IMR-90 (cell line): ENCODE measurements around the gene SCD. TPM values are rescaled to one million over a fixed set of nuclear protein-coding genes. Genes with fewer than 3 reads are reported as not detected.

Source experiments
- ATAC-seq: fragments of 200-7000 bp; cut with Tn5 transposase; 2 replicates; pipeline ENCODE4 v1.9.1; 2020; ENCODE audit warnings: low read depth, mild to moderate bottlenecking, moderate library complexity
- BruUV-seq: library from RNA; stranded (reverse); fragments of 400-500 nt; replicated peaks from 2 replicates; lab custom pipeline; 2021; lab: Mats Ljungman, UMichigan
- CTCF ChIA-PET: fragments of 300-600 bp; formaldehyde crosslinking; extraction: SDS; loops from one replicate; lab custom pipeline; 2021; ENCODE audit warnings: antibody characterized with exemption; lab: Yijun Ruan, JAX
- POLR2A ChIA-PET: fragments of 300-600 bp; sonication (Branson Sonifier 250); formaldehyde crosslinking; loops from one replicate; lab custom pipeline; 2022; ENCODE audit warnings: antibody characterized with exemption; ENCODE audit not compliant: unreplicated experiment; lab: Charles Lee
- DNase-seq: peaks from one replicate; pipeline ENCODE4 v3.0.0; 2013
- H2AFZ ChIP-seq: replicated peaks from 2 replicates; pipeline ENCODE3; 2013; ENCODE audit warnings: low read length, mild to moderate bottlenecking; ENCODE audit not compliant: poor library complexity
- H2AK5ac ChIP-seq: 2 replicates; pipeline ENCODE4 v1.6.1; 2013; ENCODE audit warnings: low read depth, low read length, inconsistent platforms
- H2AK9ac ChIP-seq: replicated peaks from 2 replicates; pipeline ENCODE3; 2013; ENCODE audit warnings: mild to moderate bottlenecking, low read depth, low read length, moderate library complexity; ENCODE audit not compliant: poor library complexity
- H2BK120ac ChIP-seq: 2 replicates; pipeline ENCODE4 v1.6.1; 2013; ENCODE audit warnings: low read depth, low read length, inconsistent platforms
- H2BK15ac ChIP-seq: 3 replicates; pipeline ENCODE4 v1.6.1; 2013; ENCODE audit warnings: low read depth, low read length, inconsistent platforms
- H2BK20ac ChIP-seq: 2 replicates; pipeline ENCODE4 v1.6.1; 2013; ENCODE audit warnings: low read depth, mild to moderate bottlenecking, inconsistent platforms, low read length, moderate library complexity
- H2BK5ac ChIP-seq: 2 replicates; pipeline ENCODE4 v1.6.1; 2013; ENCODE audit warnings: mild to moderate bottlenecking, low read depth, low read length, inconsistent platforms; ENCODE audit not compliant: poor library complexity, severe bottlenecking
- H3K14ac ChIP-seq: replicated peaks from 2 replicates; pipeline ENCODE4 v1.6.1; 2013; ENCODE audit warnings: low read depth, low read length, inconsistent platforms
- H3K18ac ChIP-seq: 2 replicates; pipeline ENCODE4 v1.6.1; 2013; ENCODE audit warnings: low read depth, low read length, control low read depth
- H3K23ac ChIP-seq: 2 replicates; pipeline ENCODE4 v1.6.1; 2013; ENCODE audit warnings: low read depth, low read length, inconsistent platforms
- H3K27ac ChIP-seq: 2 replicates; pipeline ENCODE4 v1.5.1; 2013; ENCODE audit warnings: mild to moderate bottlenecking, control low read depth, low read length; ENCODE audit not compliant: insufficient read depth
- H3K27me3 ChIP-seq: 2 replicates; pipeline ENCODE4 v1.6.1; 2013; ENCODE audit warnings: low read length; ENCODE audit not compliant: control insufficient read depth, insufficient read depth
- H3K36me3 ChIP-seq: 2 replicates; pipeline ENCODE4 v1.6.1; 2013; ENCODE audit warnings: low read length, mixed read lengths; ENCODE audit not compliant: control insufficient read depth, insufficient read depth
- H3K4ac ChIP-seq: 2 replicates; pipeline ENCODE4 v1.6.1; 2013; ENCODE audit warnings: low read depth, low read length, inconsistent platforms
- H3K4me1 ChIP-seq: 2 replicates; pipeline ENCODE4 v1.6.1; 2013; ENCODE audit warnings: low read length, mixed read lengths; ENCODE audit not compliant: control insufficient read depth, insufficient read depth
- H3K4me2 ChIP-seq: 2 replicates; pipeline ENCODE4 v1.6.1; 2013; ENCODE audit warnings: low read depth, mild to moderate bottlenecking, control low read depth, low read length, moderate library complexity
- H3K4me3 ChIP-seq: 2 replicates; pipeline ENCODE4 v1.5.1; 2013; ENCODE audit warnings: low read depth, mild to moderate bottlenecking, control low read depth, low read length, moderate library complexity; ENCODE audit not compliant: insufficient read depth
- H3K56ac ChIP-seq: 2 replicates; pipeline ENCODE4 v1.6.1; 2013; ENCODE audit warnings: low read length, inconsistent platforms; ENCODE audit not compliant: insufficient read depth; ENCODE audit errors: extremely low read depth
- H3K79me1 ChIP-seq, 2 experiments: 2 replicates each; pipeline ENCODE4 v1.6.1; 2013; ENCODE audit warnings: low read length in 2 of 2, inconsistent platforms in 1 of 2, low read depth in 1 of 2
- H3K9ac ChIP-seq: 2 replicates; pipeline ENCODE4 v1.6.1; 2013; ENCODE audit warnings: low read depth, low read length, control low read depth
- H3K9me1 ChIP-seq: 2 replicates; pipeline ENCODE4 v1.6.1; 2013; ENCODE audit warnings: low read length, inconsistent platforms; ENCODE audit not compliant: insufficient read depth
- H3K9me3 ChIP-seq: 2 replicates; pipeline ENCODE4 v1.6.1; 2013; ENCODE audit warnings: low read length; ENCODE audit not compliant: control insufficient read depth, insufficient read depth
- H4K20me1 ChIP-seq: 2 replicates; pipeline ENCODE4 v1.6.1; 2013; ENCODE audit warnings: low read length, inconsistent platforms; ENCODE audit not compliant: insufficient read depth
- H4K5ac ChIP-seq: 2 replicates; pipeline ENCODE4 v1.6.1; 2013; ENCODE audit warnings: mild to moderate bottlenecking, low read depth, low read length, control low read depth
- H4K8ac ChIP-seq, 2 experiments: 2 replicates each; pipeline ENCODE4 v1.6.1; 2013; ENCODE audit warnings: low read depth in 2 of 2, low read length in 2 of 2, control low read depth in 1 of 2, inconsistent platforms in 1 of 2
- H4K91ac ChIP-seq: 2 replicates; pipeline ENCODE4 v1.6.1; 2013; ENCODE audit warnings: low read depth, low read length, inconsistent platforms; ENCODE audit not compliant: insufficient read depth
- CEBPB ChIP-seq: IDR thresholded peaks from 2 replicates; pipeline ENCODE4 v1.6.1; 2012; ENCODE audit warnings: low read depth, low read length, improper control_type of control experiment
- FOS ChIP-seq: fragments of 150-350 bp; IDR thresholded peaks from 2 replicates; pipeline ENCODE4 v1.6.1; 2016; ENCODE audit warnings: low read depth, low read length
- MXI1 ChIP-seq: IDR thresholded peaks from 2 replicates; pipeline ENCODE4 v1.6.1; 2012; ENCODE audit warnings: low read depth, mild to moderate bottlenecking, low read length, moderate library complexity, borderline replicate concordance
- POLR2A ChIP-seq: IDR thresholded peaks from 2 replicates; pipeline ENCODE4 v1.6.1; 2012; ENCODE audit warnings: mild to moderate bottlenecking, low read depth, low read length
- RAD21 ChIP-seq: IDR thresholded peaks from 2 replicates; pipeline ENCODE4 v1.6.1; 2012; ENCODE audit warnings: low read length, improper control_type of control experiment
- RCOR1 ChIP-seq: IDR thresholded peaks from 2 replicates; pipeline ENCODE4 v1.6.1; 2012; ENCODE audit warnings: mild to moderate bottlenecking, low read length, improper control_type of control experiment; ENCODE audit not compliant: insufficient replicate concordance
- RFX5 ChIP-seq: IDR thresholded peaks from 2 replicates; pipeline ENCODE4 v1.8.0; 2012; ENCODE audit warnings: low read depth, mild to moderate bottlenecking, low read length, moderate library complexity
- USF2 ChIP-seq: fragments of 150-350 bp; IDR thresholded peaks from 2 replicates; pipeline ENCODE4 v1.6.1; 2017; ENCODE audit warnings: mild to moderate bottlenecking, antibody characterized with exemption, low read length, low read depth
- WGBS, 2 experiments: methylation state at CpG; one replicate each; pipeline versions ENCODE4 v1.1.5 to v1.1.7; 2013; ENCODE audit warnings: missing lambda C conversion rate in 2 of 2; ENCODE audit not compliant: insufficient read length in 1 of 2; ENCODE audit errors: extremely low coverage in 2 of 2; 5-methylcytosine and 5-hydroxymethylcytosine counted together
- dilution Hi-C: fragments of 300-500 bp; cut with HindIII; formaldehyde crosslinking; loops from one replicate; pipeline ENCODE4 v1.14.3; 2018; ENCODE audit warnings: low sequenced_read_pairs; ENCODE audit not compliant: unreplicated experiment
- in situ Hi-C: fragments of 300-500 bp; cut with MboI; formaldehyde crosslinking; loops from 3 replicates; pipeline ENCODE4 v1.14.3; 2019; ENCODE audit warnings: low sequenced_read_pairs, inconsistent platforms, mixed read lengths
- intact Hi-C: fragments of 100-400 bp; cut with micrococcal nuclease; formaldehyde crosslinking; loops from 2 replicates; pipeline ENCODE4 v1.10.0; 2022
- polyA plus RNA-seq, 3 experiments: library from polyadenylated mRNA; depleted of rRNA; stranded (reverse); fragments of >200 nt; gene quantifications; 2 replicates each; pipeline ENCODE4 v1.2.3, GENCODE V29; 2012; ENCODE audit warnings: low replicate concordance in 1 of 3
- total RNA-seq: library from RNA; depleted of rRNA; stranded (reverse); fragments of >200 nt; gene quantifications from 2 replicates; pipeline ENCODE4 v1.2.3, GENCODE V29; 2012

SCD gene
- total and polyA plus RNA-seq, 2 of the 4 experiments (the other 2 are of a cell fraction) = 50.7 to 65.1 TPM

GRCh38 chr10:100340948-100341847, 5.8 kb upstream of the SCD start:
- Histone ChIP-seq H4K20me1 (no peaks in the 10 kb centered on the region; the same call in 1 of the 2 replicates), H2AK9ac (peak overlapping the region; percentile 15), H3K14ac (no peak overlapping the region), H3K4me1 (peaks cover 14% of the 10 kb centered on the region), H2BK20ac (no peak overlapping the region), H3K9ac (no peak overlapping the region), H3K27me3 (peaks cover 7% of the 10 kb centered on the region), H3K36me3 (no peaks in the 10 kb centered on the region), H3K4me2 (no peak overlapping the region), H4K91ac (no peak overlapping the region), H2BK15ac (peak overlapping the region; percentile 21; the same call in 1 of the 3 replicates), H2AK5ac (no peak overlapping the region; the same call in 1 of the 2 replicates), H2BK5ac (no peak overlapping the region), H3K18ac (no peak overlapping the region), H3K9me3 (no peaks in the 10 kb centered on the region), H3K9me1 (peaks cover 5% of the 10 kb centered on the region), H3K4ac (peak overlapping the region; percentile 60), H3K27ac (no peak overlapping the region), H2AFZ (peak overlapping the region; percentile 72), H3K56ac (no peak overlapping the region), H4K5ac (no peak overlapping the region), H3K79me1 (no peaks in the 10 kb centered on the region), H2BK120ac (no peak overlapping the region), H3K4me3 (no peak overlapping the region), H4K8ac (no peak overlapping the region), H3K23ac (0 out of 2 replicates have a peak overlapping the region, but pooled peaks have one; percentile 6)
- TF ChIP-seq FOS = no peak
- no peak for TF ChIP-seq RAD21
- TF ChIP-seq CEBPB = no peak
- no peak for TF ChIP-seq MXI1
- no peak for TF ChIP-seq POLR2A
- TF ChIP-seq RCOR1 = no peak
- TF ChIP-seq RFX5 = no peak
- no peak for TF ChIP-seq USF2
- ChIA-PET CTCF (interaction anchor here (0.6 to 2.3 kb wide), 8 partner anchors 30 to 177 kb away, joined by 3 to 19 read pairs (median 4); no protein-coding TSS in a partner anchor), POLR2A (no interaction called here)
- ATAC-seq (peak; percentile 11; the same call in 1 of the 2 replicates), DNase-seq (no peak)
- 65% methylated on average over 5 of the region's 12 CpGs; no CpG with 5 or more reads in 1 of the 2 experiments for WGBS, 2 experiments
- intact Hi-C loops (no loop called here), in situ Hi-C loops (loop anchor here (5.0 to 25.0 kb wide), 3 partner anchors 91 to 546 kb away; no protein-coding TSS in a partner anchor), dilution Hi-C loops (no loop called here)
- no TSS peak for BruUV-seq
